ENCODE measurements around the gene SOHLH1.

DNA sequence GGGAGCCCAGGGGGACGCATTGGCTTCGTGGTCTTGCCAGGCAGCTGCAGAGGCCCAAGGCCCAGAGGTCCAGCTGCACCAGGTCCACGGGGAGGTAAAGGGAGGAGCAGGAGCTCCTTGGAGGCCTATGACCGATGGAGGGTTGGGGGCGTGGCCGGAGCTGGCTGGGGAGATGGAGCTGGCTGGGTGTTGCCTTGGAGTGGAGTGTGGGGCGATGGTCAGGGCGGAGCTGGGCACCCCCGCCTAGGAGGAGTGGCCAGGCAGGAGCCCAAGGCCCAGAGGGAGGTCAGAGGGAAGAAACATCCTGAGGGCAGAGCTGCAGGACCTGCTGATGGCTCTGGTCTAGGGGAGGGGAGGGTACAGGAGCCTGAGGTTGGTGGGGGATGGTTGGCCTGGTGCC is 47.3 kb upstream of the SOHLH1 start:
- no peak for TF ChIP-seq POLR2A (IDR thresholded peaks at IDR 0.05)
- TF ChIP-seq, protein P1, sequence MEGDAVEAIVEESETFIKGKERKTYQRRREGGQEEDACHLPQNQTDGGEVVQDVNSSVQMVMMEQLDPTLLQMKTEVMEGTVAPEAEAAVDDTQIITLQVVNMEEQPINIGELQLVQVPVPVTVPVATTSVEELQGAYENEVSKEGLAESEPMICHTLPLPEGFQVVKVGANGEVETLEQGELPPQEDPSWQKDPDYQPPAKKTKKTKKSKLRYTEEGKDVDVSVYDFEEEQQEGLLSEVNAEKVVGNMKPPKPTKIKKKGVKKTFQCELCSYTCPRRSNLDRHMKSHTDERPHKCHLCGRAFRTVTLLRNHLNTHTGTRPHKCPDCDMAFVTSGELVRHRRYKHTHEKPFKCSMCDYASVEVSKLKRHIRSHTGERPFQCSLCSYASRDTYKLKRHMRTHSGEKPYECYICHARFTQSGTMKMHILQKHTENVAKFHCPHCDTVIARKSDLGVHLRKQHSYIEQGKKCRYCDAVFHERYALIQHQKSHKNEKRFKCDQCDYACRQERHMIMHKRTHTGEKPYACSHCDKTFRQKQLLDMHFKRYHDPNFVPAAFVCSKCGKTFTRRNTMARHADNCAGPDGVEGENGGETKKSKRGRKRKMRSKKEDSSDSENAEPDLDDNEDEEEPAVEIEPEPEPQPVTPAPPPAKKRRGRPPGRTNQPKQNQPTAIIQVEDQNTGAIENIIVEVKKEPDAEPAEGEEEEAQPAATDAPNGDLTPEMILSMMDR (IDR thresholded peaks at IDR 0.05) = no peak
- no peak for TF ChIP-seq EP300 (IDR thresholded peaks at IDR 0.05)

All from upper lobe of left lung (tissue), 4 donors.